Lung (tissue), 12 donors: ENCODE measurements around the gene DVL3. TPM values are rescaled to one million over a fixed set of nuclear protein-coding genes. Genes with fewer than 3 reads are reported as not detected.

Experiments used
- ATAC-seq: fragments of 200-7000 bp; cut with Tn5 transposase; one replicate; pipeline ENCODE4 v1.9.1; 2020; ENCODE audit warnings: moderate number of reproducible peaks; ENCODE audit not compliant: insufficient read depth, low FRiP score
- DNase-seq, 3 donors: peaks; one replicate each; pipeline ENCODE4 v3.0.0-alpha.2; 2013 to 2017
- H3K27ac ChIP-seq, 2 donors: one replicate each; pipeline ENCODE4 v1.5.1; 2013; ENCODE audit warnings: mild to moderate bottlenecking in 2 of 2, moderate library complexity in 2 of 2, control low read depth in 1 of 2, inconsistent platforms in 1 of 2, low read depth in 1 of 2, low read length in 1 of 2
- H3K27me3 ChIP-seq, 3 donors: one replicate each; pipeline ENCODE4 v1.5.1; 2013; ENCODE audit warnings: low read length in 2 of 3; ENCODE audit not compliant: control insufficient read depth in 3 of 3, insufficient read depth in 3 of 3
- H3K36me3 ChIP-seq, 4 donors: one replicate each; pipeline ENCODE4 v1.5.1; 2013; ENCODE audit warnings: low read length in 4 of 4, mild to moderate bottlenecking in 1 of 4, moderate library complexity in 1 of 4; ENCODE audit not compliant: control insufficient read depth in 4 of 4, insufficient read depth in 4 of 4
- H3K4me1 ChIP-seq, 5 donors: one replicate each; pipeline ENCODE4 v1.5.1; 2013; ENCODE audit warnings: low read length in 5 of 5, mild to moderate bottlenecking in 2 of 5, moderate library complexity in 1 of 5; ENCODE audit not compliant: control insufficient read depth in 5 of 5, insufficient read depth in 5 of 5
- H3K4me3 ChIP-seq: one replicate; pipeline ENCODE4 v1.5.1; 2013; ENCODE audit warnings: mild to moderate bottlenecking, control low read depth, moderate library complexity
- H3K9ac ChIP-seq, 2 donors: one replicate each; pipeline ENCODE4 v1.5.1; 2013; ENCODE audit warnings: low read length in 2 of 2, control low read depth in 1 of 2; ENCODE audit not compliant: insufficient read depth in 1 of 2
- H3K9me3 ChIP-seq, 4 donors: one replicate each; pipeline ENCODE4 v1.5.1; 2013; ENCODE audit warnings: low read length in 3 of 4, mild to moderate bottlenecking in 1 of 4, moderate library complexity in 1 of 4; ENCODE audit not compliant: control insufficient read depth in 4 of 4, insufficient read depth in 3 of 4
- CTCF ChIP-seq: IDR thresholded peaks from 2 replicates; pipeline ENCODE4 v1.5.1; 2012; ENCODE audit warnings: mild to moderate bottlenecking; ENCODE audit errors: control extremely low read depth, extremely low read depth
- WGBS, 2 donors: extraction: QIAGEN DNeasy Blood & Tissue Kit; methylation state at CpG; one replicate each; pipeline ENCODE4 v1.1.7; 2013; 5-methylcytosine and 5-hydroxymethylcytosine counted together
- polyA plus RNA-seq, 2 donors: library from polyadenylated mRNA; stranded (reverse); fragments of 200-250 nt; gene quantifications; one replicate each; pipeline ENCODE4 v1.2.1, GENCODE V29; 2013
- total RNA-seq, 2 donors: library from RNA; depleted of rRNA in 1 of 2; stranded (reverse); fragments of >200 nt in 1 of 2; gene quantifications; one replicate each; pipeline ENCODE4 v1.2.1, GENCODE V29; 2014 to 2021
- donor health status: control.
- donor health status: control.
- donor health status: Bipolar disorder and iron deficiency.
- donor health status: healthy.
- donor health status: DM: yes; HTN: yes; CAD: no.

The DVL3 gene
- total and polyA plus RNA-seq, 4 donors: 37.8 to 73.5 (median 45.8) TPM

DNA sequence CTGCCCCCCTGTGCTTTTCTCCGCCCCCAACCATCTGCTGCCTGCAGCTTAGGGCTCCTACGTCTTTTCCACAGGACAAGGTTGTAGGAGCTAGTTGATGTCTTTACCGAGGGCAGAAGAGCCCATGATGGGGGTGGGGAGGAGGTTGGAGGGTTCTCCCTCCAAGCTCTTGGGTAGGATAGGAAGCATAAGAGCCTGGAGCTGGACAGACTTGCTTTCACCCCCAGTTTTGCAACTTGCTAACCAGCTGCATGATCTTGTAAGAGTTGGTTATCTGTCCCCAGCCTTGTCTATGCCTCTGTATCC lies 31.7 kb downstream of the DVL3 start:
- Histone ChIP-seq H3K9ac (peak overlapping the region; percentile 80 to 85), H3K27me3 (no peaks in the 10 kb centered on the region), H3K9me3 (no peaks in the 10 kb centered on the region), H3K4me3 (peak overlapping the region; percentile 91), H3K4me1 (peaks cover 0 to 17% (median 6%) of the 10 kb centered on the region in 5 donors), H3K36me3 (peaks cover 22 to 48% (median 42%) of the 10 kb centered on the region in 4 donors), H3K27ac (peak overlapping the region in 1 of 2 donors; percentile 52)
- TF ChIP-seq CTCF: no peak
- ATAC-seq: no peak
- WGBS, 2 donors: 23% methylated on average over 3 of the region's 3 CpGs
- DNase-seq: no peak

GRCh38 chr3:184188080-184188479 lies 32.9 kb downstream of the DVL3 start:
- no peaks in the 10 kb centered on the region for H3K27me3 ChIP-seq
- no peak overlapping the region for H3K4me3 ChIP-seq
- H3K9ac ChIP-seq: no peak overlapping the region
- peaks cover 15 to 47% (median 41%) of the 10 kb centered on the region in 4 donors for H3K36me3 ChIP-seq
- no peak for TF ChIP-seq CTCF
- no peak overlapping the region for H3K27ac ChIP-seq
- peaks cover 0 to 17% (median 6%) of the 10 kb centered on the region in 5 donors for H3K4me1 ChIP-seq
- no peaks in the 10 kb centered on the region for H3K9me3 ChIP-seq
- DNase-seq: no peak
- ATAC-seq: no peak
- WGBS, 2 donors: 92 to 95% methylated on average over 17 of the region's 17 CpGs

- Histone ChIP-seq H3K36me3 (peaks cover 15 to 48% (median 36%) of the 10 kb centered on the region in 4 donors), H3K4me1 (peaks cover 0 to 17% (median 6%) of the 10 kb centered on the region in 5 donors), H3K9ac (no peak overlapping the region), H3K27ac (no peak overlapping the region), H3K27me3 (no peaks in the 10 kb centered on the region), H3K4me3 (no peak overlapping the region), H3K9me3 (no peaks in the 10 kb centered on the region)
- ATAC-seq: no peak
- WGBS, 2 donors: 93 to 94% methylated on average over 13 of the region's 13 CpGs
- TF ChIP-seq CTCF: no peak
- no peak for DNase-seq
These were observed 34.2 kb downstream of the DVL3 start for GRCh38 chr3:184189421-184189820.

GRCh38 chr3:184192889-184193288 lies 37.7 kb downstream of the DVL3 start:
- no peak for DNase-seq
- no peak for TF ChIP-seq CTCF
- H3K4me1 ChIP-seq: no peaks in the 10 kb centered on the region
- no peak overlapping the region for H3K9ac ChIP-seq
- peaks cover 18 to 68% (median 39%) of the 10 kb centered on the region in 4 donors for H3K36me3 ChIP-seq
- H3K27me3 ChIP-seq: no peaks in the 10 kb centered on the region
- H3K27ac ChIP-seq: no peak overlapping the region
- WGBS, 2 donors: 97 to 99% methylated on average over 10 of the region's 10 CpGs
- no peak overlapping the region for H3K4me3 ChIP-seq
- no peak for ATAC-seq
- H3K9me3 ChIP-seq: no peaks in the 10 kb centered on the region
